GM19395 (cell line): ENCODE measurements around the gene CDK5.
A peak's percentile ranks its signal among the peaks of the same experiment; 100 is the strongest.

Experiments
- ATAC-seq: cut with Tn5 transposase; IDR thresholded peaks from one replicate; pipeline ENCODE4 v1.9.1; 2021; ENCODE audit warnings: mild to moderate bottlenecking, moderate library complexity; ENCODE audit not compliant: unreplicated experiment

CDK5 gene

GRCh38 chr7:151087245-151088018, 29.7 kb upstream of the CDK5 start:
- no peak for ATAC-seq

- ATAC-seq: no peak
Observed at GRCh38 chr7:151086802-151087244, 29.1 kb upstream of the CDK5 start.

GRCh38 chr7:151085691-151086620, 28.3 kb upstream of the CDK5 start, which contains the start of gene AGAP3:
AGAP3 (plus strand) TSS chr7:151086475; CDS start chr7:151086742, 267 bp downstream.
- peak; percentile 34 for ATAC-seq

- ATAC-seq: no peak
Observed at GRCh38 chr7:151085329-151085690, 27.6 kb upstream of the CDK5 start.

GRCh38 chr7:151083824-151084160, 26.1 kb upstream of the CDK5 start:
- ATAC-seq: no peak

GRCh38 chr7:151083071-151083823, 25.6 kb upstream of the CDK5 start, which contains the start of gene TMUB1:
TMUB1 (minus strand) TSS chr7:151083493; CDS start chr7:151082563, 930 bp downstream.
- ATAC-seq: peak; percentile 49

GRCh38 chr7:151082141-151083070, 24.7 kb upstream of the CDK5 start:
- ATAC-seq: no peak

GRCh38 chr7:151081170-151082101, 23.7 kb upstream of the CDK5 start:
- ATAC-seq: no peak

- peak; percentile 73 for ATAC-seq
Observed at GRCh38 chr7:151080522-151081169, 22.9 kb upstream of the CDK5 start, which contains the start of gene FASTK. FASTK (minus strand) TSS chr7:151080809; CDS start chr7:151080766, 43 bp downstream.

GRCh38 chr7:151080067-151080521, 22.4 kb upstream of the CDK5 start:
- peak; percentile 4 for ATAC-seq

GRCh38 chr7:151079199-151079910, 21.7 kb upstream of the CDK5 start:
- ATAC-seq: no peak

GRCh38 chr7:151078233-151079040, 20.7 kb upstream of the CDK5 start:
- ATAC-seq: no peak

- ATAC-seq: no peak
Observed at GRCh38 chr7:151077705-151078232, 20.1 kb upstream of the CDK5 start.

GRCh38 chr7:151076863-151077704, 19.4 kb upstream of the CDK5 start:
- no peak for ATAC-seq

- no peak for ATAC-seq
Observed at GRCh38 chr7:151075978-151076426, 18.3 kb upstream of the CDK5 start.

GRCh38 chr7:151075662-151075971, 17.9 kb upstream of the CDK5 start:
- ATAC-seq: no peak
